DOHH2 (cell line): ENCODE measurements around the gene MMP21.

Source experiments
- H3F3A ChIP-seq: fragments of 200-600 bp; sonication (generic), shearing (Covaris generic); 2 replicates; pipeline ENCODE4 v1.6.0; 2016; ENCODE audit warnings: antibody characterized with exemption, mild to moderate bottlenecking; ENCODE audit not compliant: control insufficient read depth, insufficient read depth
- H3K27ac ChIP-seq: fragments of 200-600 bp; sonication (generic); 2 replicates; pipeline ENCODE4 v1.5.1; 2014; ENCODE audit warnings: low read depth, mild to moderate bottlenecking, low read length, moderate library complexity
- H3K27me3 ChIP-seq: fragments of 200-600 bp; sonication (generic); 2 replicates; pipeline ENCODE4 v1.6.1; 2014; ENCODE audit warnings: mild to moderate bottlenecking, low read length, mixed read lengths; ENCODE audit not compliant: control insufficient read depth
- H3K36me3 ChIP-seq: fragments of 200-600 bp; sonication (generic); 2 replicates; pipeline ENCODE4 v1.6.1; 2014; ENCODE audit warnings: mild to moderate bottlenecking, low read length, moderate library complexity, mixed read lengths; ENCODE audit not compliant: control insufficient read depth
- H3K4me1 ChIP-seq: fragments of 200-600 bp; sonication (generic); 2 replicates; pipeline ENCODE4 v1.6.1; 2014; ENCODE audit warnings: mild to moderate bottlenecking, low read length, mixed read lengths; ENCODE audit not compliant: control insufficient read depth
- H3K4me2 ChIP-seq: fragments of 200-600 bp; sonication (generic); 2 replicates; pipeline ENCODE4 v1.6.0; 2014; ENCODE audit warnings: mild to moderate bottlenecking, low read length, moderate library complexity
- H3K4me3 ChIP-seq: fragments of 200-600 bp; sonication (generic); 2 replicates; pipeline ENCODE4 v1.5.1; 2014; ENCODE audit warnings: mild to moderate bottlenecking, low read length, mixed read lengths
- H3K79me2 ChIP-seq: fragments of 200-600 bp; sonication (generic); 2 replicates; pipeline ENCODE4 v1.6.1; 2014; ENCODE audit warnings: mild to moderate bottlenecking, low read length, mixed read lengths; ENCODE audit not compliant: control insufficient read depth
- H3K9me2 ChIP-seq: fragments of 200-600 bp; sonication (generic); replicated peaks from 2 replicates; pipeline ENCODE4 v1.6.1; 2014; ENCODE audit warnings: mild to moderate bottlenecking, low read length, mixed read lengths; ENCODE audit not compliant: control insufficient read depth
- H3K9me3 ChIP-seq: fragments of 200-600 bp; sonication (generic); 2 replicates; pipeline ENCODE4 v1.6.1; 2014; ENCODE audit warnings: antibody characterized with exemption, low read length, mixed read lengths; ENCODE audit not compliant: control insufficient read depth, insufficient read depth
- H4K20me1 ChIP-seq: fragments of 200-600 bp; sonication (generic); 2 replicates; pipeline ENCODE4 v1.6.0; 2014; ENCODE audit warnings: low read depth, mild to moderate bottlenecking, antibody characterized with exemption, low read length, moderate library complexity; ENCODE audit not compliant: control insufficient read depth, insufficient read depth
- EZH2phosphoT487 ChIP-seq: fragments of 200-600 bp; sonication (generic); IDR thresholded peaks from 2 replicates; pipeline ENCODE4 v1.6.1; 2017; ENCODE audit warnings: borderline replicate concordance, mild to moderate bottlenecking, antibody characterized with exemption, low read length, moderate library complexity, mixed read lengths
- TF ChIP-seq, protein P1 (sequence below): fragments of 200-600 bp; sonication (generic); IDR thresholded peaks from one replicate; pipeline ENCODE4 v1.5.1; 2014; ENCODE audit warnings: antibody characterized with exemption, mild to moderate bottlenecking, low read depth, low read length; ENCODE audit not compliant: poor library complexity, severe bottlenecking

Gene MMP21

GRCh38 chr10:125797424-125797823 is 21.8 kb upstream of the MMP21 start:
- Histone ChIP-seq H3K4me1 (no peaks in the 10 kb centered on the region), H3K9me3 (no peaks in the 10 kb centered on the region), H3K4me2 (no peak overlapping the region), H3K79me2 (no peaks in the 10 kb centered on the region), H3K9me2 (no peaks in the 10 kb centered on the region), H3K36me3 (peaks cover 14% of the 10 kb centered on the region), H3F3A (no peaks in the 10 kb centered on the region), H4K20me1 (no peaks in the 10 kb centered on the region), H3K4me3 (no peak overlapping the region), H3K27me3 (no peaks in the 10 kb centered on the region), H3K27ac (no peak overlapping the region)
- TF ChIP-seq EZH2phosphoT487 = no peak
- TF ChIP-seq, protein P1, sequence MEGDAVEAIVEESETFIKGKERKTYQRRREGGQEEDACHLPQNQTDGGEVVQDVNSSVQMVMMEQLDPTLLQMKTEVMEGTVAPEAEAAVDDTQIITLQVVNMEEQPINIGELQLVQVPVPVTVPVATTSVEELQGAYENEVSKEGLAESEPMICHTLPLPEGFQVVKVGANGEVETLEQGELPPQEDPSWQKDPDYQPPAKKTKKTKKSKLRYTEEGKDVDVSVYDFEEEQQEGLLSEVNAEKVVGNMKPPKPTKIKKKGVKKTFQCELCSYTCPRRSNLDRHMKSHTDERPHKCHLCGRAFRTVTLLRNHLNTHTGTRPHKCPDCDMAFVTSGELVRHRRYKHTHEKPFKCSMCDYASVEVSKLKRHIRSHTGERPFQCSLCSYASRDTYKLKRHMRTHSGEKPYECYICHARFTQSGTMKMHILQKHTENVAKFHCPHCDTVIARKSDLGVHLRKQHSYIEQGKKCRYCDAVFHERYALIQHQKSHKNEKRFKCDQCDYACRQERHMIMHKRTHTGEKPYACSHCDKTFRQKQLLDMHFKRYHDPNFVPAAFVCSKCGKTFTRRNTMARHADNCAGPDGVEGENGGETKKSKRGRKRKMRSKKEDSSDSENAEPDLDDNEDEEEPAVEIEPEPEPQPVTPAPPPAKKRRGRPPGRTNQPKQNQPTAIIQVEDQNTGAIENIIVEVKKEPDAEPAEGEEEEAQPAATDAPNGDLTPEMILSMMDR = no peak

- Histone ChIP-seq H3K9me3 (no peaks in the 10 kb centered on the region), H3K4me3 (no peak overlapping the region), H3K27me3 (no peaks in the 10 kb centered on the region), H3K4me1 (no peaks in the 10 kb centered on the region), H3K4me2 (no peak overlapping the region), H3K27ac (no peak overlapping the region), H4K20me1 (no peaks in the 10 kb centered on the region), H3K36me3 (peaks cover 14% of the 10 kb centered on the region; the same call in 1 of the 2 replicates), H3K79me2 (no peaks in the 10 kb centered on the region), H3K9me2 (no peaks in the 10 kb centered on the region), H3F3A (no peaks in the 10 kb centered on the region)
- TF ChIP-seq, protein P1 = no peak
- no peak for TF ChIP-seq EZH2phosphoT487
These were observed 20.1 kb upstream of the MMP21 start for GRCh38 chr10:125795637-125796190.

DNA sequence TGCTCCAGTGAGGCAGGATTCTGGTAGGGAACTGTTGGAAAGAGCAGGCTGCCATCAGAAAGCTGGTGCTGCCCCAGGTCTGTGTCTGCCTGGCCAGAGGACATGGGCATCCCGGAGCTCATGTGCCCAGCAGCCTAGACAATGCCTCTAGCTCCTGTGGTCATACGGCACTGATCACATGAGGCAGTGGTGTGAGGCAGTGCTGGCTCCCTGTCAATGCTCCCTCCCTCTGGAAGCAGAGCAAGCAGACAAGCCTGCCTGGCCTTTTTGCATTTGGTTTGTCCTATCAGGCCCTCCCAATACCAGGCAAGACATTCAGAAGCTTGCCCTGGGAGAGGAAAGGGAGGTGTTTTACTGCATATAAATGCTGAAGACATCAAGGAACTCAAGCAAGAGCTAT is 19.5 kb upstream of the MMP21 start:
- H3K79me2 ChIP-seq = no peaks in the 10 kb centered on the region
- H3K4me1 ChIP-seq = no peaks in the 10 kb centered on the region
- H3K4me2 ChIP-seq = no peak overlapping the region
- no peak for TF ChIP-seq EZH2phosphoT487
- TF ChIP-seq, protein P1 = no peak
- H3K27me3 ChIP-seq = no peaks in the 10 kb centered on the region
- H3K4me3 ChIP-seq = no peak overlapping the region
- H3K36me3 ChIP-seq = peaks cover 14% of the 10 kb centered on the region; the same call in 1 of the 2 replicates
- no peak overlapping the region for H3K27ac ChIP-seq
- H3K9me2 ChIP-seq = no peaks in the 10 kb centered on the region
- no peaks in the 10 kb centered on the region for H3K9me3 ChIP-seq
- H3F3A ChIP-seq = no peaks in the 10 kb centered on the region
- no peaks in the 10 kb centered on the region for H4K20me1 ChIP-seq
